Endothelial cell of umbilical vein (primary cell): Measurements from ENCODE around the gene NEUROG1. TPM values are rescaled to one million over a fixed set of nuclear protein-coding genes. Genes with fewer than 3 reads are reported as not detected.

Experiments used
- BruUV-seq: library from RNA; stranded (reverse); fragments of 400-500 nt; replicated peaks from 2 replicates; lab custom pipeline; 2021; lab: Mats Ljungman, UMichigan
- CTCF ChIA-PET: fragments of 300-600, 350-600 bp; sonication (Branson Sonifier 250); formaldehyde crosslinking; loops from one replicate; lab custom pipeline; 2021; ENCODE audit warnings: antibody characterized with exemption, inconsistent platforms; lab: Charles Lee
- POLR2A ChIA-PET: fragments of 300-600, 350-600 bp; sonication (Branson Sonifier 250); formaldehyde crosslinking; loops from one replicate; lab custom pipeline; 2021; ENCODE audit warnings: antibody characterized with exemption, inconsistent platforms; lab: Charles Lee
- DNase-seq: peaks from one replicate; pipeline ENCODE4 v3.0.0-alpha.2; 2011; ENCODE audit warnings: low read depth, low spot score
- FAIRE-seq: peaks from 2 replicates; lab custom pipeline; 2011; peaks lifted over from hg19 to GRCh38; lab: Jason Lieb, UNC
- H2AFZ ChIP-seq: 2 replicates; pipeline ENCODE4 v1.6.0; 2012; ENCODE audit warnings: low read depth, low read length, control low read depth, inconsistent platforms
- H3K27ac ChIP-seq: 2 replicates; pipeline ENCODE4 v1.5.1; 2011; ENCODE audit warnings: low read depth, mild to moderate bottlenecking, control low read depth, low read length, moderate library complexity; ENCODE audit not compliant: insufficient read depth
- H3K27me3 ChIP-seq, 2 experiments: 2 replicates each; pipeline versions ENCODE4 v1.6.0 to v1.6.1; 2011; ENCODE audit warnings: low read length in 2 of 2, mixed read lengths in 1 of 2; ENCODE audit not compliant: control insufficient read depth in 2 of 2, insufficient read depth in 2 of 2
- H3K36me3 ChIP-seq, 2 experiments: 2 replicates in 1 of 2; 3 replicates in 1 of 2; pipeline ENCODE4 v1.5.1; 2011; ENCODE audit warnings: low read length in 2 of 2, mild to moderate bottlenecking in 1 of 2, moderate library complexity in 1 of 2; ENCODE audit not compliant: control insufficient read depth in 2 of 2, insufficient read depth in 2 of 2; ENCODE audit errors: extremely low read depth in 1 of 2
- H3K4me1 ChIP-seq: 3 replicates; pipeline ENCODE4 v1.5.1; 2011; ENCODE audit warnings: mild to moderate bottlenecking, low read length; ENCODE audit not compliant: control insufficient read depth, insufficient read depth; ENCODE audit errors: extremely low read depth
- H3K4me2 ChIP-seq: 2 replicates; pipeline ENCODE4 v1.6.1; 2011; ENCODE audit warnings: low read length, control low read depth, mixed read lengths; ENCODE audit not compliant: insufficient read depth
- H3K4me3 ChIP-seq, 3 experiments: fragments of 200-600 bp in 1 of 3; sonication (generic), shearing (Covaris generic) in 1 of 3; replicated peaks in 1 of 3; 2 replicates each; pipeline ENCODE4 v1.5.1; 2011 to 2016; ENCODE audit warnings: control low read depth in 3 of 3, low read length in 3 of 3, mild to moderate bottlenecking in 2 of 3, inconsistent platforms in 1 of 3, low read depth in 1 of 3, moderate library complexity in 1 of 3; ENCODE audit not compliant: insufficient read depth in 1 of 3
- H3K79me2 ChIP-seq: 2 replicates; pipeline ENCODE4 v1.6.0; 2012; ENCODE audit warnings: low read length, inconsistent platforms; ENCODE audit not compliant: control insufficient read depth, insufficient read depth
- H3K9ac ChIP-seq: replicated peaks from 2 replicates; pipeline ENCODE3; 2011; ENCODE audit warnings: low read length, control low read depth; ENCODE audit not compliant: insufficient read depth; ENCODE audit errors: extremely low read depth
- H3K9me1 ChIP-seq: replicated peaks from 3 replicates; pipeline ENCODE4 v1.6.0; 2011; ENCODE audit warnings: mild to moderate bottlenecking, low read length; ENCODE audit not compliant: control insufficient read depth, insufficient read depth; ENCODE audit errors: extremely low read depth
- H3K9me3 ChIP-seq: replicated peaks from 2 replicates; pipeline ENCODE4 v1.5.1; 2012; ENCODE audit warnings: low read length, inconsistent platforms; ENCODE audit not compliant: control insufficient read depth, insufficient read depth
- H4K20me1 ChIP-seq: replicated peaks from 2 replicates; pipeline ENCODE3; 2011; ENCODE audit warnings: mild to moderate bottlenecking, low read length; ENCODE audit not compliant: control insufficient read depth, insufficient read depth; ENCODE audit errors: extremely low read depth
- CTCF ChIP-seq, 2 donors: IDR thresholded peaks; 1 replicate in 1 of 2; 2 replicates in 1 of 2; pipeline ENCODE4 v1.5.1; 2011; ENCODE audit warnings: low read length in 2 of 2, mild to moderate bottlenecking in 2 of 2, moderate library complexity in 2 of 2, control low read depth in 1 of 2, inconsistent platforms in 1 of 2, low read depth in 1 of 2; ENCODE audit not compliant: insufficient read depth in 1 of 2; ENCODE audit errors: extremely low read depth in 1 of 2
- EZH2 ChIP-seq: IDR thresholded peaks from 2 replicates; pipeline ENCODE4 v1.6.1; 2012; ENCODE audit warnings: borderline replicate concordance, low read depth, mild to moderate bottlenecking, moderate library complexity, low read length, inconsistent platforms; ENCODE audit not compliant: severe bottlenecking
- GATA2 ChIP-seq: IDR thresholded peaks from 2 replicates; pipeline ENCODE4 v1.7.0; 2011; ENCODE audit warnings: low read depth, mild to moderate bottlenecking, moderate library complexity, mixed read lengths, low read length; ENCODE audit not compliant: insufficient read length, insufficient read depth
- MYC ChIP-seq: IDR thresholded peaks from one replicate; pipeline ENCODE4 v1.6.1; 2011; ENCODE audit warnings: mild to moderate bottlenecking, low read depth, low read length
- POLR2A ChIP-seq: IDR thresholded peaks from 2 replicates; pipeline ENCODE4 v1.6.1; 2012; ENCODE audit warnings: low read depth, mild to moderate bottlenecking, control low read depth, low read length
- POLR2AphosphoS5 ChIP-seq: IDR thresholded peaks from 2 replicates; pipeline ENCODE4 v1.6.1; 2012; ENCODE audit warnings: low read depth, mild to moderate bottlenecking, control low read depth, low read length, moderate library complexity; ENCODE audit not compliant: insufficient read depth
- dilution Hi-C: fragments of 300-500 bp; cut with MboI; formaldehyde crosslinking; loops from one replicate; pipeline ENCODE4 v1.15.0; 2019; ENCODE audit warnings: low sequenced_read_pairs; ENCODE audit not compliant: extremely low pct_ligation_motif_present
- intact Hi-C: fragments of 100-400 bp; cut with micrococcal nuclease; formaldehyde crosslinking; loops from one replicate; pipeline ENCODE4 v1.10.0; 2022
- polyA plus RNA-seq, 4 experiments: library from polyadenylated mRNA; depleted of rRNA in 3 of 4; stranded (reverse) in 3 of 4; unstranded in 1 of 4; fragments of >200 nt; gene quantifications; 2 replicates each; pipeline versions ENCODE4 v1.2.1 to v1.2.3, GENCODE V29; 2011 to 2012; ENCODE audit warnings: missing spikeins in 1 of 4
- total RNA-seq: library from RNA; stranded (reverse); gene quantifications from 2 replicates; pipeline ENCODE4 v1.2.3, GENCODE V29; 2021

NEUROG1 gene
- total and polyA plus RNA-seq, 2 donors (not counting 3 experiments of a cell fraction or from before 2014, with no cell fraction given) = not detected

- dilution Hi-C loops = loop anchor here (25.0 kb wide), 1 partner anchor 108 kb away; the partner anchor contains the start of gene TIFAB
- Histone ChIP-seq H3K4me1 (no peaks in the 10 kb centered on the region), H3K79me2 (no peaks in the 10 kb centered on the region), H3K4me2 (no peak overlapping the region), H2AFZ (no peak overlapping the region), H3K36me3 (no peaks in the 10 kb centered on the region), H3K9ac (no peak overlapping the region), H3K27ac (no peak overlapping the region), H3K9me1 (no peaks in the 10 kb centered on the region), H3K27me3 (peaks cover 7 to 10% of the 10 kb centered on the region in 2 experiments), H4K20me1 (no peaks in the 10 kb centered on the region), H3K9me3 (no peaks in the 10 kb centered on the region), H3K4me3 (no peak overlapping the region)
- CTCF ChIA-PET = interaction anchor here (0.6 to 14.3 kb wide), 8 partner anchors 8 to 983 kb away, joined by 3 to 664 read pairs (median 7); partner anchors contain the start of gene CXCL14
- POLR2A ChIA-PET = no interaction called here
- no peak for TF ChIP-seq MYC
- TF ChIP-seq POLR2AphosphoS5 = no peak
- peak; percentile 14 to 74 for TF ChIP-seq CTCF (IDR thresholded peaks at IDR 0.05; ENCODE audit: extremely low read depth in 1 of 2, insufficient read depth in 1 of 2, low read depth in 1 of 2, low read length in 2 of 2)
- no TSS peak for BruUV-seq
- FAIRE-seq (no peak), DNase-seq (peak; percentile 29)
- intact Hi-C loops = loop anchor here (1.0 kb wide), 1 partner anchor 104 kb away; no protein-coding TSS in a partner anchor
These were observed 34.1 kb upstream of the NEUROG1 start for GRCh38 chr5:135569755-135570452.

DNA sequence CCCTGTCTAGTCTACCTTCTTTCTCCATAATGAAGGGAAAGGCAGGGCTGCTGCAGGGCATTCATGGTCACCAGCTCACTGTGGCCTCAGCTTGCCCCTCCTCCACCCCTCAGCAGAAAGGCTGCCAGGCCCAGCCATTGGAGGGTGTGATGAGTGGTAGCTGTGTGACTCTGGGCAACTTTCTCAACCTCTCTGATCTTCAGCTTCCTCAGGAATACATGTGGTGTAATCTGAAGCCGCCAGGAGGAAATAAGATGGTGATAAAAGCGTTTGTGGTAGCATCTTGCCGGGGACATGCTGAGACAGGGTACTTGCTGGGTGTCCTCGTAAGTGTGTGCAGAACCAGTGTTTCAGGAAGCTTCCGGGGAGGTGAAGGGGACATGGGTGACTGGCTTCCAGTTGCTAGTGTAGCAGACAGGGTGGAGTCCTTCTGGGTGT is 33.2 kb upstream of the NEUROG1 start:
- BruUV-seq = no TSS peak
- intact Hi-C loops = no loop called here

More for the DNA sequence above, 33.2 kb upstream of the NEUROG1 start:
- no peak overlapping the region for H2AFZ ChIP-seq
- no peaks in the 10 kb centered on the region for H3K9me3 ChIP-seq
- H3K9me1 ChIP-seq = no peaks in the 10 kb centered on the region
- CTCF ChIA-PET = interaction anchor here (1.5 to 14.3 kb wide), 6 partner anchors 8 to 262 kb away, joined by 4 to 664 read pairs (median 7); partner anchors contain the start of gene CXCL14
- peaks cover 8 to 10% of the 10 kb centered on the region in 2 experiments for H3K27me3 ChIP-seq
- no peak overlapping the region for H3K4me2 ChIP-seq
- no peak overlapping the region for H3K27ac ChIP-seq
- H3K9ac ChIP-seq = no peak overlapping the region
- no peaks in the 10 kb centered on the region for H3K79me2 ChIP-seq
- TF ChIP-seq MYC (no peak), GATA2 (no peak), EZH2 (no peak), POLR2A (no peak)
- H3K4me3 ChIP-seq = no peak overlapping the region
- H4K20me1 ChIP-seq = no peaks in the 10 kb centered on the region
- dilution Hi-C loops = loop anchor here (25.0 kb wide), 1 partner anchor 107 kb away; the partner anchor contains the start of gene TIFAB
- no peaks in the 10 kb centered on the region for H3K36me3 ChIP-seq
- FAIRE-seq (no peak), DNase-seq (no peak)
- POLR2A ChIA-PET = no interaction called here
- no peaks in the 10 kb centered on the region for H3K4me1 ChIP-seq
